Keratinocyte (primary cell): ENCODE data around the gene RPL27A.

Experiments used
- EZH2 ChIP-seq: IDR thresholded peaks from one replicate; pipeline ENCODE4 v1.6.1; 2012; ENCODE audit warnings: inconsistent platforms, mild to moderate bottlenecking, low read length, moderate library complexity
- TF ChIP-seq, protein P1 (sequence below), 3 experiments: IDR thresholded peaks in 1 of 3; conservative IDR thresholded peaks in 1 of 3; optimal IDR thresholded peaks in 1 of 3; 2 replicates in 2 of 3; 3 replicates in 1 of 3; pipeline versions ENCODE3 to v1.5.1; 2011; ENCODE audit warnings: low read length in 3 of 3, mild to moderate bottlenecking in 3 of 3, moderate library complexity in 2 of 3, control low read depth in 1 of 3, inconsistent platforms in 1 of 3; ENCODE audit not compliant: insufficient read depth in 2 of 3; ENCODE audit errors: extremely low read depth in 1 of 3

DNA sequence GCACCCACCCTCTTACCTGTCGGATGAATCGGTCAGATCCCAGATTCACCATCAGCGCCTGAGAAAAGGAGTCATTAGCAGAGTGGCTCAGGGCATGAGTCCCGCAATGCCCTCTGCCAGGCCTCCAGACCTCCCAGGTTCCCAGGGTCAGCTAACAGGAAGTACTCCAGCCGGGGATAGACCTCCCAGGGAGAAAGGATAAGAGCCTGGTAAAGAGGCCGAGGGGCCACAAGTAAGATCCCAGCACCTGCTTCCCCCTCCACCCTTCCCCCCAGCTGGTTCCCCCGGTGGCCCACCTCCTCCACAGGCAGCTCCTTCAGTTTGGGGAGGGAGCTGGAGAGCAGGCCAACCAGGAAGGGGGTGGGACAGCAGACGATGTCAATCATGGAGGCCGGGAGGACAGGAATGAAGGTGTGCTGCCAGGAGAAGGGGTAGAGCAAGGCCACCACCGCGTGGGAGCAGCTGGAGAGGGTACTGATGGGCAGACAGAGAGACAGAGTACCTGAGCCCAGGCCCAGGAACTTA, 16.4 kb downstream of the RPL27A start:
- TF ChIP-seq, protein P1, sequence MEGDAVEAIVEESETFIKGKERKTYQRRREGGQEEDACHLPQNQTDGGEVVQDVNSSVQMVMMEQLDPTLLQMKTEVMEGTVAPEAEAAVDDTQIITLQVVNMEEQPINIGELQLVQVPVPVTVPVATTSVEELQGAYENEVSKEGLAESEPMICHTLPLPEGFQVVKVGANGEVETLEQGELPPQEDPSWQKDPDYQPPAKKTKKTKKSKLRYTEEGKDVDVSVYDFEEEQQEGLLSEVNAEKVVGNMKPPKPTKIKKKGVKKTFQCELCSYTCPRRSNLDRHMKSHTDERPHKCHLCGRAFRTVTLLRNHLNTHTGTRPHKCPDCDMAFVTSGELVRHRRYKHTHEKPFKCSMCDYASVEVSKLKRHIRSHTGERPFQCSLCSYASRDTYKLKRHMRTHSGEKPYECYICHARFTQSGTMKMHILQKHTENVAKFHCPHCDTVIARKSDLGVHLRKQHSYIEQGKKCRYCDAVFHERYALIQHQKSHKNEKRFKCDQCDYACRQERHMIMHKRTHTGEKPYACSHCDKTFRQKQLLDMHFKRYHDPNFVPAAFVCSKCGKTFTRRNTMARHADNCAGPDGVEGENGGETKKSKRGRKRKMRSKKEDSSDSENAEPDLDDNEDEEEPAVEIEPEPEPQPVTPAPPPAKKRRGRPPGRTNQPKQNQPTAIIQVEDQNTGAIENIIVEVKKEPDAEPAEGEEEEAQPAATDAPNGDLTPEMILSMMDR (optimal IDR thresholded peaks at IDR 0.05 in 1 of 3, IDR thresholded peaks at IDR 0.05 in 1 of 3, conservative IDR thresholded peaks at IDR 0.05 in 1 of 3; ENCODE audit: extremely low read depth in 1 of 3, insufficient read depth in 2 of 3, low read length in 3 of 3), result no peak
- no peak for TF ChIP-seq EZH2
